Smooth muscle cell (in vitro differentiated cells): ENCODE results near the gene GTPBP3. TPM values are rescaled to one million over a fixed set of nuclear protein-coding genes. Genes with fewer than 3 reads are reported as not detected.

Source experiments
- DNase-seq: peaks from one replicate; lab custom pipeline; 2025; ENCODE audit not compliant: unreplicated experiment; lab: John Stamatoyannopoulos, UW
- H2AFZ ChIP-seq: fragments of 200-600 bp; sonication (generic); 2 replicates; pipeline ENCODE4 v1.6.0; 2016; ENCODE audit warnings: antibody characterized with exemption, low read depth, mild to moderate bottlenecking
- H3F3A ChIP-seq: fragments of 200-600 bp; sonication (generic); 2 replicates; pipeline ENCODE4 v1.6.0; 2017; ENCODE audit warnings: antibody characterized with exemption, low read depth
- H3K27ac ChIP-seq: fragments of 200-600 bp; sonication (generic); 2 replicates; pipeline ENCODE4 v1.5.1; 2016; ENCODE audit warnings: low read depth, mild to moderate bottlenecking
- H3K27me3 ChIP-seq: fragments of 200-600 bp; sonication (generic); 2 replicates; pipeline ENCODE4 v1.6.1; 2016; ENCODE audit warnings: low read depth, mild to moderate bottlenecking
- H3K36me3 ChIP-seq: fragments of 200-600 bp; sonication (generic); 2 replicates; pipeline ENCODE4 v1.5.1; 2016; ENCODE audit warnings: low read depth
- H3K4me1 ChIP-seq: fragments of 200-600 bp; sonication (generic); 2 replicates; pipeline ENCODE4 v1.5.1; 2016; ENCODE audit warnings: low read depth
- H3K4me2 ChIP-seq: fragments of 200-600 bp; sonication (generic); 2 replicates; pipeline ENCODE4 v1.6.0; 2016; ENCODE audit warnings: mild to moderate bottlenecking
- H3K4me3 ChIP-seq: fragments of 200-600 bp; sonication (generic); 2 replicates; pipeline ENCODE4 v1.5.1; 2016; ENCODE audit warnings: mild to moderate bottlenecking
- H3K79me2 ChIP-seq: fragments of 200-600 bp; sonication (generic); 2 replicates; pipeline ENCODE4 v1.6.0; 2016; ENCODE audit warnings: low read depth, mild to moderate bottlenecking
- H3K9ac ChIP-seq: fragments of 200-600 bp; sonication (generic); 2 replicates; pipeline ENCODE4 v1.6.0; 2016; ENCODE audit warnings: low read depth
- H3K9me3 ChIP-seq: fragments of 200-600 bp; sonication (generic); replicated peaks from 2 replicates; pipeline ENCODE4 v1.5.1; 2016; ENCODE audit warnings: low read depth
- H4K20me1 ChIP-seq: fragments of 200-600 bp; sonication (generic); 2 replicates; pipeline ENCODE4 v1.6.0; 2016; ENCODE audit warnings: low read depth
- WGBS: methylation state at CpG from one replicate; pipeline ENCODE4 v1.1.7; 2016; ENCODE audit warnings: low lambda C conversion rate; 5-methylcytosine and 5-hydroxymethylcytosine counted together
- polyA plus RNA-seq: library from polyadenylated mRNA; unstranded; fragments of >200 nt; fragmentation: Nextera tagmentation; extraction: Ambion mirVana; gene quantifications from 2 replicates; pipeline ENCODE4 v1.2.1, GENCODE V29; 2016
- total RNA-seq: library from RNA; depleted of rRNA; stranded (reverse); fragments of >200 nt; gene quantifications from 2 replicates; pipeline ENCODE4 v1.2.3, GENCODE V29; 2014
- TF ChIP-seq, protein P1 (sequence below): fragments of 200-600 bp; sonication (generic); IDR thresholded peaks from 2 replicates; pipeline ENCODE4 v1.5.1; 2017; ENCODE audit warnings: borderline replicate concordance, mild to moderate bottlenecking, antibody characterized with exemption; ENCODE audit not compliant: insufficient read depth, poor library complexity, severe bottlenecking

GTPBP3 gene, protein sequence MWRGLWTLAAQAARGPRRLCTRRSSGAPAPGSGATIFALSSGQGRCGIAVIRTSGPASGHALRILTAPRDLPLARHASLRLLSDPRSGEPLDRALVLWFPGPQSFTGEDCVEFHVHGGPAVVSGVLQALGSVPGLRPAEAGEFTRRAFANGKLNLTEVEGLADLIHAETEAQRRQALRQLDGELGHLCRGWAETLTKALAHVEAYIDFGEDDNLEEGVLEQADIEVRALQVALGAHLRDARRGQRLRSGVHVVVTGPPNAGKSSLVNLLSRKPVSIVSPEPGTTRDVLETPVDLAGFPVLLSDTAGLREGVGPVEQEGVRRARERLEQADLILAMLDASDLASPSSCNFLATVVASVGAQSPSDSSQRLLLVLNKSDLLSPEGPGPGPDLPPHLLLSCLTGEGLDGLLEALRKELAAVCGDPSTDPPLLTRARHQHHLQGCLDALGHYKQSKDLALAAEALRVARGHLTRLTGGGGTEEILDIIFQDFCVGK
- total RNA-seq (11.7 and 16.5 TPM in 2 replicates), polyA plus RNA-seq (19.6 and 23.3 TPM in 2 replicates)

DNA sequence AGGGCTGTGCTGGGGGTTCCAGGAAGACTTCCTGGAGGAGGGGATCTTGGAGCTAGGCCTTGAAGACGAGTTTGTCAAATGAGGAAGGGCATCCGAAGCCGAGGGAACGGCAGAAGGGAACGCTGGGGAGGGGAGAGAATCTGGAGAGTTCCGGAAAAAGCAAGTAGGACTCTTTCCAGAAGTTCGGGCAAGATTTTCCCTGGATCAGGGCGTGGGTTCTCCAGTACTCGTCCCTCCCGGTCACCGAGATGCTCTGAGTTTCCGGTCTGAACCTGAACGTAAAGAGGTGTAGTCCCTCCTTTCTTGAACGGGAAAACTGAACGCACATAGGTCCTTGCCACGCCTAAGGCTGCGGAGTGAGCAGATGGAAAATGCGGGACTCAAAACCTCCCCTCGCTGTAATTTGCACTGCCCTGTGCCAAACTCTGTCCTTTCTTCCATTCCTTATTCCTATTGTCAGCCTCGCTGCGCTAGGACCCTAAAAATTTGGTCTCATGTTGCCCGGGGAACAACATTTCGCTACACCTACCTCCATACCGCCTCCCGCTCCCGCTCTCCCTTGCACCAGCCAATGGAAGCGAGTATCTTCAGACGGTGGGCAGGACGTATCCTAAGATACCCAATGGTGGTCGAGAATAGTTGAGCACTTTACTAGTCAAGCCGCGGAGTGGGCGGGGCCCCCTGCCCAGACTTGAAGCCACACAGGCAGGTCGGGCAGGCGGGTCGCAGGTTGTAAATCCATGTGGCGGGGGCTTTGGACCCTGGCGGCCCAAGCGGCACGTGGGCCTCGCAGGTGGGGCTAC lies at the start of gene GTPBP3:
GTPBP3 (plus strand) TSS at position 682 of the 803 bp plus-strand sequence; CDS start at position 741, 59 bp downstream.
- H3K36me3 ChIP-seq, result no peaks in the 10 kb centered on the region
- H3K27ac ChIP-seq, result peak within 1 kb of the TSS; percentile 60
- TF ChIP-seq, protein P1, sequence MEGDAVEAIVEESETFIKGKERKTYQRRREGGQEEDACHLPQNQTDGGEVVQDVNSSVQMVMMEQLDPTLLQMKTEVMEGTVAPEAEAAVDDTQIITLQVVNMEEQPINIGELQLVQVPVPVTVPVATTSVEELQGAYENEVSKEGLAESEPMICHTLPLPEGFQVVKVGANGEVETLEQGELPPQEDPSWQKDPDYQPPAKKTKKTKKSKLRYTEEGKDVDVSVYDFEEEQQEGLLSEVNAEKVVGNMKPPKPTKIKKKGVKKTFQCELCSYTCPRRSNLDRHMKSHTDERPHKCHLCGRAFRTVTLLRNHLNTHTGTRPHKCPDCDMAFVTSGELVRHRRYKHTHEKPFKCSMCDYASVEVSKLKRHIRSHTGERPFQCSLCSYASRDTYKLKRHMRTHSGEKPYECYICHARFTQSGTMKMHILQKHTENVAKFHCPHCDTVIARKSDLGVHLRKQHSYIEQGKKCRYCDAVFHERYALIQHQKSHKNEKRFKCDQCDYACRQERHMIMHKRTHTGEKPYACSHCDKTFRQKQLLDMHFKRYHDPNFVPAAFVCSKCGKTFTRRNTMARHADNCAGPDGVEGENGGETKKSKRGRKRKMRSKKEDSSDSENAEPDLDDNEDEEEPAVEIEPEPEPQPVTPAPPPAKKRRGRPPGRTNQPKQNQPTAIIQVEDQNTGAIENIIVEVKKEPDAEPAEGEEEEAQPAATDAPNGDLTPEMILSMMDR, result no peak
- H3K4me3 ChIP-seq, result peak within 1 kb of the TSS; percentile 84
- peak; percentile 72 for DNase-seq
- H3K9ac ChIP-seq, result peak within 1 kb of the TSS; percentile 35
- H2AFZ ChIP-seq, result peak within 1 kb of the TSS; percentile 57
- peak within 1 kb of the TSS; percentile 92 for H3K4me2 ChIP-seq
- peaks cover 6% of the 10 kb centered on the region for H3K4me1 ChIP-seq
- H3K9me3 ChIP-seq, result no peaks in the 10 kb centered on the region
- no peaks in the 10 kb centered on the region for H3K79me2 ChIP-seq
- H4K20me1 ChIP-seq, result no peaks in the 10 kb centered on the region
- no peaks in the 10 kb centered on the region for H3F3A ChIP-seq
- no peaks in the 10 kb centered on the region for H3K27me3 ChIP-seq
- WGBS, result 1% methylated on average over 41 of the region's 41 CpGs

DNA sequence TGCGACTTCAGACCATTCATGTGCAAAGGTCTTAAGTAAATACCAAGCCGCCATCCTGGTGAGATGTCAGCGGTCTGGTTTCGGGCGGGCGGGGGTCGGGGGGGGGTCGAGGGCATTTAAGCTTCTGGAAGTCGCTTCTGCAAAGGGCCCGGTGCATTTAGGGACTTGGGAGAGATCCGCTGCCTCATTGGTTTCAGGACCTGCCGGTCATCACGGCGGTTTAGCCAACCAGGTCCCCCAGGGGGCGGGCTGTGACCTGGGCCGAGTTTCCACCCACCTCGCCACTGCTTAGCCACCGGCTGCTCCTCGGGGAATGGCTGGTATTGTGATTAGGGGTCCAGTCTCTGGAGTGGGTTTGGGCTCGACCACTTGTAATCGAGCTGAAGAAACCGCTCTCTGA lies 47.9 kb upstream of the GTPBP3 start:
- TF ChIP-seq, protein P1, result no peak
- no peaks in the 10 kb centered on the region for H3K4me1 ChIP-seq
- H3K36me3 ChIP-seq, result no peaks in the 10 kb centered on the region
- no peak overlapping the region for H2AFZ ChIP-seq
- H3K27ac ChIP-seq, result no peak overlapping the region
- no peak overlapping the region for H3K9ac ChIP-seq
- no peaks in the 10 kb centered on the region for H3K9me3 ChIP-seq
- H3K4me2 ChIP-seq, result peak overlapping the region; percentile 78
- peak; percentile 13 for DNase-seq
- no peaks in the 10 kb centered on the region for H3K27me3 ChIP-seq
- WGBS, result 16% methylated on average over 19 of the region's 22 CpGs
- no peaks in the 10 kb centered on the region for H4K20me1 ChIP-seq
- H3K4me3 ChIP-seq, result peak overlapping the region; percentile 37
- no peaks in the 10 kb centered on the region for H3F3A ChIP-seq
- no peaks in the 10 kb centered on the region for H3K79me2 ChIP-seq

DNA sequence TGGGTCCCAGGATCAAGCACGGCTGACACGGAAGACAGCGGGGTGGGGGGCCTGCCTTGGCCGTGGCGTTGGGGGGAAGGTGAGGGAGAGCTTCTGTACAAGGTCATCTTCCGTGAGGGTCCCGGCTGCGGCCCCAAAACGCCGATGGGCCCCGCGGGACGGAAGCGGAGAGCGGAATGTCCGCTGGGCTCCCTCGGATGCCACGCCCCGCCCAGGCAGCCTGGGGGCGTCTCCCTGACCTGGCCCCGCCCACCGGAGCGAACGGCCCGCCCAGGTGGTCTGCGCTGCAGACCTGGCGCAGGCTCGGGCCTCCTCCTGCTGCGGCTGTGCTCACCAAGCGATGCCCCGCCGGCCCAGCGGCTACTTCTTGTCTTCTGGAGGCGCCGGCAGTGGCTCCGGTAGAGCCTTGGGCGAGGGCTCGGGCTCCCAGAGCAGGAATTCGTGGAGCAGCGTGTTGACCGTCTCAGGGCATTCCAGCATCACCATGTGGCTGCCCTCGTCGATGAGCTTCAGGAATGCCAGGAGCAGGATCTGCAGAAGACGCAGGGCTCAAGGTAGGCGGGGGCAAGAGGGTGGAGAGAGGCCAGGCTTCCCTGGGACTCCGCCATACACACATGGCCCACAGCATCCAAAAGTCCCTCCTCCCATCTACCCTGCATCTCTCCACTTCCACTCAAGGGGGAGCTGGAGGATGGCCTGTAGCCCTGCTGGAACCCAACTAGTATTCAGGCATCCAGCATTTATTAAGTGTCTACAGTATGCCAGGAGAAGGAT lies 44.9 kb upstream of the GTPBP3 start:
- Histone ChIP-seq H3K79me2 (no peaks in the 10 kb centered on the region), H3F3A (no peaks in the 10 kb centered on the region), H3K4me1 (no peaks in the 10 kb centered on the region), H2AFZ (peak overlapping the region; percentile 87), H3K9ac (no peak overlapping the region), H3K9me3 (no peaks in the 10 kb centered on the region), H3K27me3 (no peaks in the 10 kb centered on the region), H3K27ac (peak overlapping the region; percentile 55), H4K20me1 (no peaks in the 10 kb centered on the region), H3K4me3 (peak overlapping the region; percentile 47), H3K4me2 (peak overlapping the region; percentile 84), H3K36me3 (no peaks in the 10 kb centered on the region)
- TF ChIP-seq, protein P1, result peak; percentile 49
- WGBS, result 3% methylated on average over 27 of the region's 46 CpGs
- peak; percentile 70 for DNase-seq
